ENCODE results near the gene HSPA9. TPM values are rescaled to one million over a fixed set of nuclear protein-coding genes. Genes with fewer than 3 reads are reported as not detected.

HSPA9 gene
- polyA plus RNA-seq, 1 donor (not counting 4 experiments of a cell fraction or from before 2014, with no cell fraction given), result 195 TPM

DNA sequence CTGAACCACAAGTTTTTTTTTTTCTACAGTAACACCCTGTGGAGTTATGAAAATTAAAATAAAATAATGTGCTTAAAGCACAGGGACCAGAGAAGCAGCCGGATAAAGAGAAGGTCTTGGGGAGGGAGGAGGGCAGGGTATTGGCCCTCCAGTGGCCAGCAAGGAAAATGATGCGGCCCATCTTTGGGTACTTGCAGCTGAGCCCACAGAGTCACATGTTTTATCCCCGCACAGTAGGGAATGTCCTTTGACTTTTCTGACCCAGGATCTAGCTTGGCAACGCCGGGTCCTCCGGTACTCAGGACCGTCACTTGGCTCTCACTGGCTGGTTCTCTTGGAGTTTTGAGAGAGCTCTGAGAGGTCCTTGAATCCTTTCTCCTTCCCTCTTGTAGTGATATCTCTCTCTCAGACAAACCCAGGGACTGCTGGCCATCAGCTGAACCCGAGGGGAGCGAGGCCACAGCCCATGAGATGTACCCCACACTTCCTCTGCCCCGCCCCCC lies 35.3 kb upstream of the HSPA9 start:
- H3K9me1 ChIP-seq (ENCODE audit: control insufficient read depth, extremely low read depth, insufficient read depth, low read length), result no peaks in the 10 kb centered on the region
- no peak for FAIRE-seq
- H3K27me3 ChIP-seq (ENCODE audit: control insufficient read depth, extremely low read depth, insufficient read depth, low read length), result no peaks in the 10 kb centered on the region
- H4K20me1 ChIP-seq (ENCODE audit: control insufficient read depth, extremely low read depth, insufficient read depth, low read length), result no peaks in the 10 kb centered on the region
- H3K9ac ChIP-seq (ENCODE audit: control insufficient read depth, extremely low read depth, insufficient read depth, low read length), result peak overlapping the region; percentile 65
- H3K36me3 ChIP-seq (ENCODE audit: control insufficient read depth in 2 of 2, extremely low read depth in 1 of 2, insufficient read depth in 2 of 2, low read length in 2 of 2), result no peaks in the 10 kb centered on the region
- no peaks in the 10 kb centered on the region for H3K9me3 ChIP-seq (ENCODE audit: control insufficient read depth, low read depth, low read length)
- H3K79me2 ChIP-seq (ENCODE audit: control insufficient read depth, insufficient read depth, low read length), result no peaks in the 10 kb centered on the region
- no peak for TF ChIP-seq EZH2 (IDR thresholded peaks at IDR 0.05; ENCODE audit: low read length)
- peak; percentile 36 to 49 (median 49) for TF ChIP-seq CTCF (optimal IDR thresholded peaks at IDR 0.05 in 1 of 3, IDR thresholded peaks at IDR 0.05 in 1 of 3, conservative IDR thresholded peaks at IDR 0.05 in 1 of 3; ENCODE audit: extremely low read depth in 1 of 3, insufficient read depth in 2 of 3, low read length in 3 of 3)
- H2AFZ ChIP-seq (ENCODE audit: control insufficient read depth, low read length), result peak overlapping the region; percentile 87
- peak overlapping the region; percentile 62 for H3K4me2 ChIP-seq (ENCODE audit: control insufficient read depth, extremely low read depth, insufficient read depth, low read depth, low read length)
- no peak overlapping the region for H3K4me3 ChIP-seq (ENCODE audit: control insufficient read depth in 2 of 3, extremely low read depth in 1 of 3, insufficient read depth in 2 of 3, low read depth in 1 of 3, low read length in 3 of 3)
- peak overlapping the region; percentile 69 for H3K27ac ChIP-seq (ENCODE audit: control insufficient read depth, insufficient read depth, low read length)
- peaks cover 35% of the 10 kb centered on the region for H3K4me1 ChIP-seq (ENCODE audit: control insufficient read depth, extremely low read depth, insufficient read depth, low read length)
- dilution Hi-C loops (cut with MboI; ENCODE audit: extremely low pct_ligation_motif_present, low sequenced_read_pairs), result no loop called here
- DNase-seq (ENCODE audit: low read depth, low spot score), result no peak

GRCh38 chr5:138606378-138607064 lies 31.3 kb upstream of the HSPA9 start:
- H3K4me3 ChIP-seq (ENCODE audit: control insufficient read depth in 2 of 3, extremely low read depth in 1 of 3, insufficient read depth in 2 of 3, low read depth in 1 of 3, low read length in 3 of 3), result no peak overlapping the region
- H3K27me3 ChIP-seq (ENCODE audit: control insufficient read depth, extremely low read depth, insufficient read depth, low read length), result no peaks in the 10 kb centered on the region
- H2AFZ ChIP-seq (ENCODE audit: control insufficient read depth, low read length), result no peak overlapping the region
- FAIRE-seq (no peak), DNase-seq (ENCODE audit: low read depth, low spot score) (no peak)
- H3K79me2 ChIP-seq (ENCODE audit: control insufficient read depth, insufficient read depth, low read length), result no peaks in the 10 kb centered on the region
- H3K9me3 ChIP-seq (ENCODE audit: control insufficient read depth, low read depth, low read length), result no peaks in the 10 kb centered on the region
- H3K4me1 ChIP-seq (ENCODE audit: control insufficient read depth, extremely low read depth, insufficient read depth, low read length), result peaks cover 34% of the 10 kb centered on the region
- H3K36me3 ChIP-seq (ENCODE audit: control insufficient read depth in 2 of 2, extremely low read depth in 1 of 2, insufficient read depth in 2 of 2, low read length in 2 of 2), result no peaks in the 10 kb centered on the region
- H3K9me1 ChIP-seq (ENCODE audit: control insufficient read depth, extremely low read depth, insufficient read depth, low read length), result no peaks in the 10 kb centered on the region
- no peak overlapping the region for H3K9ac ChIP-seq (ENCODE audit: control insufficient read depth, extremely low read depth, insufficient read depth, low read length)
- H3K27ac ChIP-seq (ENCODE audit: control insufficient read depth, insufficient read depth, low read length), result no peak overlapping the region
- no peaks in the 10 kb centered on the region for H4K20me1 ChIP-seq (ENCODE audit: control insufficient read depth, extremely low read depth, insufficient read depth, low read length)
- dilution Hi-C loops (cut with MboI; ENCODE audit: extremely low pct_ligation_motif_present, low sequenced_read_pairs), result no loop called here
- no peak overlapping the region for H3K4me2 ChIP-seq (ENCODE audit: control insufficient read depth, extremely low read depth, insufficient read depth, low read depth, low read length)
- TF ChIP-seq CTCF (optimal IDR thresholded peaks at IDR 0.05 in 1 of 3, IDR thresholded peaks at IDR 0.05 in 1 of 3, conservative IDR thresholded peaks at IDR 0.05 in 1 of 3; ENCODE audit: extremely low read depth in 1 of 3, insufficient read depth in 2 of 3, low read length in 3 of 3) (no peak), EZH2 (IDR thresholded peaks at IDR 0.05; ENCODE audit: low read length) (no peak)
